C4-2B (cell line): Measurements from ENCODE around the gene PPP1R13L.

Experiments used
- H3K27ac ChIP-seq: fragments of 450-650 bp; 2 replicates; pipeline ENCODE4 v1.5.1; 2017
- ZFX ChIP-seq: fragments of 450-650 bp; IDR thresholded peaks from 2 replicates; pipeline ENCODE4 v1.6.1; 2017
- TF ChIP-seq, protein P1 (sequence below): fragments of 450-650 bp; conservative IDR thresholded peaks from 2 replicates; pipeline ENCODE4 v1.5.1; 2017; ENCODE audit warnings: mild to moderate bottlenecking

The PPP1R13L gene

DNA sequence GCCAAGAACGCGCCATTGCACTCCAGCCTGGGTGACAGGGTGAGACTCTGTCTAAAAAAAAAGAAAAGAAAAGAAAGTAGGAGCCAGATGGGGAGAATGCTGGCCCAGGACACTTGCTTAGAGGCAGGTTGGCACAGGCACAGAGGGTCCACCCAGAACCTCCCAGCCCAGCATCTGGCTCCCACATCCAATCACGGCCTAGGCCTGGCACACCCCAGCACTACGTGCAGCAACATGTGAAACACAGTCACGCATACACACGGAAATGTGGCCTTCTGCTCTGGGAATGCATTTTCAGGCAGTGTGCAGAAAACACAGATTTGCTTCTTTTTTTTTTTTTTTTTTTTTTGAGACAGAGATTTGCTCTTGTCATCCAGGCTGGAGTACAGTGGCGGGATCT is 42.1 kb upstream of the PPP1R13L start:
- TF ChIP-seq ZFX, result no peak
- TF ChIP-seq, protein P1, sequence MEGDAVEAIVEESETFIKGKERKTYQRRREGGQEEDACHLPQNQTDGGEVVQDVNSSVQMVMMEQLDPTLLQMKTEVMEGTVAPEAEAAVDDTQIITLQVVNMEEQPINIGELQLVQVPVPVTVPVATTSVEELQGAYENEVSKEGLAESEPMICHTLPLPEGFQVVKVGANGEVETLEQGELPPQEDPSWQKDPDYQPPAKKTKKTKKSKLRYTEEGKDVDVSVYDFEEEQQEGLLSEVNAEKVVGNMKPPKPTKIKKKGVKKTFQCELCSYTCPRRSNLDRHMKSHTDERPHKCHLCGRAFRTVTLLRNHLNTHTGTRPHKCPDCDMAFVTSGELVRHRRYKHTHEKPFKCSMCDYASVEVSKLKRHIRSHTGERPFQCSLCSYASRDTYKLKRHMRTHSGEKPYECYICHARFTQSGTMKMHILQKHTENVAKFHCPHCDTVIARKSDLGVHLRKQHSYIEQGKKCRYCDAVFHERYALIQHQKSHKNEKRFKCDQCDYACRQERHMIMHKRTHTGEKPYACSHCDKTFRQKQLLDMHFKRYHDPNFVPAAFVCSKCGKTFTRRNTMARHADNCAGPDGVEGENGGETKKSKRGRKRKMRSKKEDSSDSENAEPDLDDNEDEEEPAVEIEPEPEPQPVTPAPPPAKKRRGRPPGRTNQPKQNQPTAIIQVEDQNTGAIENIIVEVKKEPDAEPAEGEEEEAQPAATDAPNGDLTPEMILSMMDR, result no peak
- no peak overlapping the region for H3K27ac ChIP-seq

DNA sequence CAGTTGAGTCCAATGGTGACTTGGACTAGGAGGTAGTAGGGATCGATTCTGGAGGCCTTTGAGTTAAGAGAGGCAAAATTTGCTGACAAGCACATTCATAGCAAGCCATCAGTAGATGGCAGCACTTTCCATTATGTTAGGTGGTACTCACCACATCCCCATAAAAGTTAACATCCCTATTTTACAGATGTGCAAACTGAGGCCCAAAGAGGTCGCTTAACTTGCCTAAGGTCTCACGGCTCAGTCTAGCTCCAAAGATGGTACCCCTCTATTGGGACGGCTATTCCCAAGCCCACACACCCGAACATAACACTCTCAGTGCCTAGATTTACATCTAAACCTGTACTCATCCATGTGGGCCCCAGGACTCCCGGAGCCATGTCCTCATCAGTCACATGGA is 41.4 kb upstream of the PPP1R13L start:
- H3K27ac ChIP-seq, result no peak overlapping the region
- TF ChIP-seq ZFX, result no peak
- TF ChIP-seq, protein P1, result peak; percentile 30

DNA sequence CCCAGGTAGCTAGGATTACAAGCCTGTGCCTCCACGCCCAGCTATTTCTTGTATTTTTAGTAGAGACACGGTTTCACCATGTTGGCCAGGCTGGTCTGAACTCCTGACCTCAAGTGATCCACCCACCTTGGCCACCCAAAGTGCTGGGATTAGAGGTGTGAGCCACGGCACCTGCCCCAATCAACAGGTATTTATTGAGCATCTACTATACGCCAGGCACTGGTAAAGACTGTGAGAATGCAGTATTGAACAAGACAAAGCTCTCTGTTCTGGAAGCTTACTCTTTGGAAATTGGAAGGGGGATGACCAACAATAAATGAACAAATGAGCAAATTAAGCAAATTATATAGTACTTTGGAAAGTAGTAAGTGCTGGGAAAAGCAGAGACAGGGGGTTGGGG is 40.3 kb upstream of the PPP1R13L start:
- TF ChIP-seq, protein P1, result no peak
- TF ChIP-seq ZFX, result no peak
- no peak overlapping the region for H3K27ac ChIP-seq

DNA sequence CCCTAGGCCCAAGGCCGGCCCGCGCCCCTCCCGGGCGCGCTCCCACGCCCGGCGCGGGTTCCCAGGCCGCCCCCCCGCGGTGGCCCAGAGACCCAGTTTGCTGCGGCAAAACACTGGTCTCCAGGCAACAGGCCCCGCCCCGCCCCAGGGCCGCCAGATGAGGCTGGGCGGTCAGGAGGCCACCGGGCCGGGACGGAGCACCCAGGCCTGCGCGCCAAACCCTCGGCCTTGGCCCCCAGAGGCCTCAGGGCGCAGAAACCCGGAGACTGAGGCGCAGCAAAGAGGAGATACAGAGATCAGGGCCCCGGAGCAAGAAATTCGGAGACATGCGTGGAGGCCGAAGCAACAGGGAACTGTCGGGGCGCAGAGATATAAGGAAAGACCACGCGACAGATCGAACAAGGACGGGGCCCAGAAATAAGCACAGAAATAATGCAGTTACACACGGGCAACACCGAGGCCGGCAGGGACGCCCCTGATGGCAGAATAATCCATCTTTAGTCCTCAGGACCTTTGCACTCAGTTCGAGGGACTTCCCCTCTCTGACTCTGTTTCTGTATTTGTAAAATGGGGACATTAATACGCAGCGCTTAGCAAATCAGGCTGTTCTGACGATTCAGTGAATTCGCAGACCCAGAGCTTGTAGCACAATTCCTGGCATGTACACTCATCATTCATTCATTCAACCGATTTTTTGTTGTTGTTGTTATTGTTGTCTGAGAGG is 39.6 kb upstream of the PPP1R13L start:
- TF ChIP-seq, protein P1, result peak; percentile 19
- 0 out of 2 replicates have a peak, but pooled peaks have one; percentile 16 for TF ChIP-seq ZFX
- H3K27ac ChIP-seq, result peak overlapping the region; percentile 87

DNA sequence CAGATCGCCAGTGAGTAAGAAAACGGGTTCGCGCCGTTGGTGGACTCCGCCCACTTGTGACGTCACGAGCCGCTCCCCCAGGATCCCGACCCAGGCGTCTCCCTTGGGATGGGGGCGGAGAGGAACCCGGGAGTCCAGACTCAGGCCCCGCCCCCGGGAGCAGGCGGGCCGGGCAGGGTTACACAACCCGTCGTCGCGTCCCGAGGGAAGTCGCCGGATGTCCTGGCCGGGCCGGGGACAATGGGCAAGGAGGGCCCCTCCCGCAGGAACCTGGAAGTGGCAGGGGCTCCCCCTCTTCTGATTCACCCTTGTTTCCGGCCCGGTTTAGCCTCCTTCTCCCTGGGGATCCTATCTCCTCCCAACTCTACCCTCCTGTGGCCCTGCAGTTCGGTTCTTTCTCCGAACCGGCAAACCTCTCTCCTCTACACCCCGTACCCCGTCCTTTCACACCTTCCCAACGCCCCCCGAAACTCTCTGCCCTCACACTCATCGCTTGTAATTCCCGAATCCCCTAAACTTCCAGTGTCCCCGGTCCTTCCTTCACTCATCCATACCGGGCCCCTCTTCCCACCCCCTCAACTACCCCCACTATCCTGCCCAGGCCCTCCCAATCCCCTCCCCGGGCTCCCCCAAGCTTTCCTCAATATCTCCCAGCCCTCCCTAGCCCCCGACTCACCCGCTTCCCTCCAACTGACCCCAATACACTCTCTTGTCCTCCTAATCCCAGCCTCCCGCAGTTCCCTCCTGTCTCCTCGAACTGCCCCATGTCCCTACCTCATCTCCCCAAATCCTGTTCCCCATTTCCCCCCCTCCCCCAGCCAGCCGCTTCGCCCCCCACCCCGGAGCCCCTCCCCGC is 38.8 kb upstream of the PPP1R13L start:
- H3K27ac ChIP-seq, result peak overlapping the region; percentile 87
- no peak for TF ChIP-seq ZFX
- TF ChIP-seq, protein P1, result no peak

DNA sequence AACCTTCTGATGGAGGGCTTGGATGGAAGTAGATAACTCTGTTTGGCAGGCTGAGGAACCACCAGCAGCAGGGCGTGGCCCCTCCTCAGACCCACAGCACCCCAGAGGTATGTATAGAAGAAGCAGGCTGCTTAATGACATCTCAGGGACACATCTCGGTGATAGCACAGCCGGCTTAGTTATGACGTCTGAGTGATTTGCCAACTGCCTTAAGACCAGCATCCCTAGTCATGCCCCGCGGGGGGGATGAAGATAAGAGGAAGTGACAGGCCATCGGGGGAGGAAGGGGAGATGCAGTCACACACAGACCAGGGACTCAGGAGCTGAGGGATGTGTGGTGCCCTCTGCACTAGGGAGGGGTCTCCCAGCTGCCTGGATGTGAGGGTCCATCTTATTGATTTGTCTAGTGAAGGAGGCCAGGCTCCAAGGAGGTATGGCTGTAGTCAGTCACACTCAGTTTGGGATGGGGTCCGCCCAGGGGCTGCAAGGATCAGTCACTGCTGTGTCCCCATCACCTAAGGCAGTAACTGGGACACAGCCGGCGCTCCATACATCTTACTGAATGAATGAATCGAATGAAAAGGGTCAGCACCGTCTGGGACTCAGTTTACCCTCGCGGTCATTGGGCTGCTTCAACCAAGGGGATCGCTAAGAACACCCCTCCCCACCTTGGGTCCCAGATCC is 38.1 kb upstream of the PPP1R13L start:
- TF ChIP-seq, protein P1, result no peak
- no peak for TF ChIP-seq ZFX
- peak overlapping the region; percentile 87 for H3K27ac ChIP-seq

DNA sequence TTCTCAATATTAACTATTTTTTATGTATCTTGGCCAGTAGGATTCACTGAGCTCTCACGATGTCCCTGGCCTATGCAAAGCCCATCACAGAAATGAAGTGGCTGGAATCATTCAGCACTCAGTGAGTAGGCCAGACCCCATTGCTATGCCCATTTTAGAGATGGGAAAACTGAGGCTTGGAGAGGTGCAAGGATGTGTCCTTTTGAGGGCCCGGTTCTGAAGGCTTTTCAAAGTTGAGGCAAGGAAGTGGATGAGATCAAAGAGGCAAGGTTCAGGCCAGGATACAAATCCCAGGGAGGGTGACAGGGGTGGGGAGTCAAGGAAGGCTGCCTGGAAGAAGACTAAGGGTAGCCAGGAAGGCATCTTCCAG is 37.5 kb upstream of the PPP1R13L start:
- no peak for TF ChIP-seq ZFX
- TF ChIP-seq, protein P1, result no peak
- 0 out of 2 replicates have a peak overlapping the region, but pooled peaks have one; percentile 87 for H3K27ac ChIP-seq
